ENCODE measurements around the gene PRDM7.
"Not testable (repeated sequence)": the region's sequence is repeated elsewhere in the genome, so short reads cannot be mapped to it uniquely, and the experiment has no call there.

The PRDM7 gene

GRCh38 chr16:90098936-90099335, 21.8 kb upstream of the PRDM7 start:
- not testable (repeated sequence) for H3K36me3 ChIP-seq (ENCODE audit: low read depth); H3K4me1 ChIP-seq (ENCODE audit: insufficient read depth, poor library complexity, severe bottlenecking); H3K27me3 ChIP-seq (ENCODE audit: insufficient read depth, poor library complexity, severe bottlenecking); H3K27ac ChIP-seq (ENCODE audit: poor library complexity, severe bottlenecking); ATAC-seq (ENCODE audit: low read depth); H3K9me3 ChIP-seq (ENCODE audit: severe bottlenecking); DNase-seq (ENCODE audit: low spot score); H3K4me3 ChIP-seq (ENCODE audit: severe bottlenecking)

- DNase-seq (ENCODE audit: low spot score); ATAC-seq (ENCODE audit: low read depth); H3K4me3 ChIP-seq (ENCODE audit: severe bottlenecking); H3K27me3 ChIP-seq (ENCODE audit: insufficient read depth, poor library complexity, severe bottlenecking); H3K27ac ChIP-seq (ENCODE audit: poor library complexity, severe bottlenecking); H3K9me3 ChIP-seq (ENCODE audit: severe bottlenecking); H3K4me1 ChIP-seq (ENCODE audit: insufficient read depth, poor library complexity, severe bottlenecking); H3K36me3 ChIP-seq (ENCODE audit: low read depth): not testable (repeated sequence)
Measured at GRCh38 chr16:90097010-90097684, 20.0 kb upstream of the PRDM7 start.

GRCh38 chr16:90094791-90095190, 17.7 kb upstream of the PRDM7 start:
- H3K27me3 ChIP-seq (ENCODE audit: insufficient read depth, poor library complexity, severe bottlenecking); H3K4me1 ChIP-seq (ENCODE audit: insufficient read depth, poor library complexity, severe bottlenecking); DNase-seq (ENCODE audit: low spot score); H3K4me3 ChIP-seq (ENCODE audit: severe bottlenecking); H3K9me3 ChIP-seq (ENCODE audit: severe bottlenecking); H3K27ac ChIP-seq (ENCODE audit: poor library complexity, severe bottlenecking); ATAC-seq (ENCODE audit: low read depth); H3K36me3 ChIP-seq (ENCODE audit: low read depth): not testable (repeated sequence)

- not testable (repeated sequence) for ATAC-seq (ENCODE audit: low read depth); H3K27me3 ChIP-seq (ENCODE audit: insufficient read depth, poor library complexity, severe bottlenecking); DNase-seq (ENCODE audit: low spot score)
Measured at GRCh38 chr16:90094296-90094695, 17.2 kb upstream of the PRDM7 start.

GRCh38 chr16:90093799-90094198, 16.7 kb upstream of the PRDM7 start:
- not testable (repeated sequence) for H3K4me3 ChIP-seq (ENCODE audit: severe bottlenecking); H3K4me1 ChIP-seq (ENCODE audit: insufficient read depth, poor library complexity, severe bottlenecking); ATAC-seq (ENCODE audit: low read depth); H3K27me3 ChIP-seq (ENCODE audit: insufficient read depth, poor library complexity, severe bottlenecking); H3K27ac ChIP-seq (ENCODE audit: poor library complexity, severe bottlenecking); H3K36me3 ChIP-seq (ENCODE audit: low read depth); H3K9me3 ChIP-seq (ENCODE audit: severe bottlenecking); DNase-seq (ENCODE audit: low spot score)

More at GRCh38 chr16:90094296-90094695, 17.2 kb upstream of the PRDM7 start:
- H3K4me3 ChIP-seq (ENCODE audit: severe bottlenecking); H3K36me3 ChIP-seq (ENCODE audit: low read depth); H3K9me3 ChIP-seq (ENCODE audit: severe bottlenecking); H3K27ac ChIP-seq (ENCODE audit: poor library complexity, severe bottlenecking); H3K4me1 ChIP-seq (ENCODE audit: insufficient read depth, poor library complexity, severe bottlenecking): not testable (repeated sequence)

- not testable (repeated sequence) for H3K4me3 ChIP-seq (ENCODE audit: severe bottlenecking); H3K27me3 ChIP-seq (ENCODE audit: insufficient read depth, poor library complexity, severe bottlenecking); H3K4me1 ChIP-seq (ENCODE audit: insufficient read depth, poor library complexity, severe bottlenecking); DNase-seq (ENCODE audit: low spot score); ATAC-seq (ENCODE audit: low read depth); H3K9me3 ChIP-seq (ENCODE audit: severe bottlenecking); H3K27ac ChIP-seq (ENCODE audit: poor library complexity, severe bottlenecking); H3K36me3 ChIP-seq (ENCODE audit: low read depth)
Measured at GRCh38 chr16:90092781-90093180, 15.7 kb upstream of the PRDM7 start.

- H3K9me3 ChIP-seq (ENCODE audit: severe bottlenecking) = no peaks in the 10 kb centered on the region
- DNase-seq (ENCODE audit: low spot score) = no peak
- no peaks in the 10 kb centered on the region for H3K36me3 ChIP-seq (ENCODE audit: low read depth)
- H3K4me1 ChIP-seq (ENCODE audit: insufficient read depth, poor library complexity, severe bottlenecking) = no peaks in the 10 kb centered on the region
- H3K27me3 ChIP-seq (ENCODE audit: insufficient read depth, poor library complexity, severe bottlenecking) = no peaks in the 10 kb centered on the region
- ATAC-seq (ENCODE audit: low read depth) = no peak
- H3K4me3 ChIP-seq (ENCODE audit: severe bottlenecking) = no peak overlapping the region
- no peak for TF ChIP-seq CTCF (IDR thresholded peaks at IDR 0.05; ENCODE audit: poor library complexity, severe bottlenecking)
- H3K27ac ChIP-seq (ENCODE audit: poor library complexity, severe bottlenecking) = no peak overlapping the region
Measured at GRCh38 chr16:90084215-90084950, 7.3 kb upstream of the PRDM7 start.

Measured in RWPE2 (cell line).